ENCODE data around the gene CCDC85C.
A peak's percentile ranks its signal among the peaks of the same experiment; 100 is the strongest.

Gene CCDC85C

GRCh38 chr14:99616832-99617800 is 13.1 kb upstream of the CCDC85C start:
- H3K79me2 ChIP-seq (ENCODE audit: control insufficient read depth, insufficient read depth, low read length, unreplicated experiment) = no peaks in the 10 kb centered on the region
- H3K4me3 ChIP-seq (ENCODE audit: low read depth, low read length) = no peak overlapping the region
- peaks cover 10% of the 10 kb centered on the region for H3K4me1 ChIP-seq (ENCODE audit: control insufficient read depth, insufficient read depth, low read length, unreplicated experiment)
- H3K36me3 ChIP-seq (ENCODE audit: insufficient read depth, low read length) = no peaks in the 10 kb centered on the region
- H2AFZ ChIP-seq (ENCODE audit: low read length, unreplicated experiment) = no peak overlapping the region
- H3K27me3 ChIP-seq (ENCODE audit: insufficient read depth, low read length) = no peaks in the 10 kb centered on the region
- no peak overlapping the region for H3K27ac ChIP-seq (ENCODE audit: low read depth, low read length)

- H3K27me3 ChIP-seq (ENCODE audit: insufficient read depth, low read length) = no peaks in the 10 kb centered on the region
- no peak overlapping the region for H3K27ac ChIP-seq (ENCODE audit: low read depth, low read length)
Measured at GRCh38 chr14:99615497-99616157, 11.6 kb upstream of the CCDC85C start.

GRCh38 chr14:99612738-99613330 is 8.8 kb upstream of the CCDC85C start:
- Histone ChIP-seq H3K27ac (ENCODE audit: low read depth, low read length) (no peak overlapping the region), H3K36me3 (ENCODE audit: insufficient read depth, low read length) (no peaks in the 10 kb centered on the region), H3K27me3 (ENCODE audit: insufficient read depth, low read length) (no peaks in the 10 kb centered on the region), H3K4me1 (ENCODE audit: control insufficient read depth, insufficient read depth, low read length, unreplicated experiment) (no peaks in the 10 kb centered on the region), H3K79me2 (ENCODE audit: control insufficient read depth, insufficient read depth, low read length, unreplicated experiment) (no peaks in the 10 kb centered on the region), H3K4me3 (ENCODE audit: low read depth, low read length) (no peak overlapping the region), H2AFZ (ENCODE audit: low read length, unreplicated experiment) (no peak overlapping the region)

More at GRCh38 chr14:99615497-99616157, 11.6 kb upstream of the CCDC85C start:
- H3K79me2 ChIP-seq (ENCODE audit: control insufficient read depth, insufficient read depth, low read length, unreplicated experiment) = no peaks in the 10 kb centered on the region
- H3K36me3 ChIP-seq (ENCODE audit: insufficient read depth, low read length) = no peaks in the 10 kb centered on the region
- H2AFZ ChIP-seq (ENCODE audit: low read length, unreplicated experiment) = no peak overlapping the region
- peaks cover 10% of the 10 kb centered on the region for H3K4me1 ChIP-seq (ENCODE audit: control insufficient read depth, insufficient read depth, low read length, unreplicated experiment)
- H3K4me3 ChIP-seq (ENCODE audit: low read depth, low read length) = no peak overlapping the region

- Histone ChIP-seq H3K27me3 (ENCODE audit: insufficient read depth, low read length) (no peaks in the 10 kb centered on the region), H3K36me3 (ENCODE audit: insufficient read depth, low read length) (no peaks in the 10 kb centered on the region), H3K4me1 (ENCODE audit: control insufficient read depth, insufficient read depth, low read length, unreplicated experiment) (no peaks in the 10 kb centered on the region), H2AFZ (ENCODE audit: low read length, unreplicated experiment) (no peak overlapping the region), H3K27ac (ENCODE audit: low read depth, low read length) (no peak overlapping the region), H3K79me2 (ENCODE audit: control insufficient read depth, insufficient read depth, low read length, unreplicated experiment) (no peaks in the 10 kb centered on the region), H3K4me3 (ENCODE audit: low read depth, low read length) (no peak overlapping the region)
Measured at GRCh38 chr14:99612071-99612737, 8.2 kb upstream of the CCDC85C start.

DNA sequence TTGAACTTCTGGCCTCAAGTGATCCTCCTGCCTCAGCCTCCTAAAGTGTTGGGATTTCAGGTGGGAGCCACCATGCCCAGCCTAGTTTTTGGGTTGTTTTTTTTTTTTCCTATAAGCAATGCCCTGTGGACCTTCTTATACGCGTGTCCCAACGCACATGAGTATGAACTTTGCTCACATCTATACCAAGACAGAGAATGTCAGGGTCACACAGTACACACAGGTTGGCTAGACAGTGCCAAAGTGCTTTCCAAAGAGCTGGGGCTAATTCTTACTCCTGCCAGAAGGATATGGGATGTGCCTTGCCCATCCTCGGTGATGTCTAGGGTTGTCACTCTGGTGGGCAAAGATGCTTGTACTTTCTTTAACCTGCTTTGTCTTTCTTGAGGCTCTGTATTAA is 7.6 kb upstream of the CCDC85C start:
- Histone ChIP-seq H3K36me3 (ENCODE audit: insufficient read depth, low read length) (no peaks in the 10 kb centered on the region), H3K4me1 (ENCODE audit: control insufficient read depth, insufficient read depth, low read length, unreplicated experiment) (no peaks in the 10 kb centered on the region), H3K27ac (ENCODE audit: low read depth, low read length) (no peak overlapping the region), H3K4me3 (ENCODE audit: low read depth, low read length) (no peak overlapping the region), H3K27me3 (ENCODE audit: insufficient read depth, low read length) (no peaks in the 10 kb centered on the region), H2AFZ (ENCODE audit: low read length, unreplicated experiment) (no peak overlapping the region), H3K79me2 (ENCODE audit: control insufficient read depth, insufficient read depth, low read length, unreplicated experiment) (no peaks in the 10 kb centered on the region)

DNA sequence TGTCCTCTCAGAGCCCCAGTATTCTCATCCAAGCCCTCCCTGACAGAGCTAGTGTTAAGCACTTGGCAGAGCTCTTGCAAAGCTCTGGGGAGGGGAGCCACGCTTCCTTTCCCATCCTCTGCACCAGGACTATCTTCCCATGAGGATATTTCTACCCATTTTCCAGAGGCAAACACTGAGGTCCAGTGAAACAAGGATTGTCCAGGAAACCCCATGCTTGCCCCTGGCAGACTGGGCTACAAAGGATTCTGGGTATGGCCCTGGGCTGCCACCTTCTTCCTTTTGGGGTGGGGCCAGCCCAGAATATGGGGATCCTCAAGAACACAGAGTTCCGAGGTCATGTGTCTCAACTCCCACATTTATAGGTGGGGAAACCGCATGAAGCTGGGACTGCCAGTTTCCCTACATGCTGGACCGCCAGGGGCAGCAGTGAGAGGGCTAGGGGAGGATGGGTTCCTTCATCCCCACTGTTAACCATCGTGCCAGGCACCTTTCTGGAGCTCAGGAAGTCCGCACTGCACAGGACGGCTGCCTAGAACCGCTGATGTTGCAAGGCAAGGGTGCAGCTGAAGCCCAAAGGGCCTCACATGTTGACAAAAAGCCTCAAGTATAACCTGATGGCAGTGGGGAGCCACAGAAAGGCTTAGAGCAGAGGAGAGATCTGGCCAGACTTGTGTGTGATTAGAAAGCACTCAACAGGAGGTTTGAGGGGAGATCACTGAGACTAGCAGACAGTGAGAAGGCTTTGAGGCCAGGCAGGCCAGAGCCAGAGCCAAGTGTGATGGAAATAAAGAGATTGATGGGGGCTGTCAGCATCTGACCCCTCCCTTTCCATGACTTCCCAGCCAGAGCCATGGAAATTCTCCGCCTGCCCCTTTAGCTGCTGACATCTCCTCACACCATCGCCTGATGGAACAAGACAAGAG is 5.5 kb upstream of the CCDC85C start:
- Histone ChIP-seq H3K79me2 (ENCODE audit: control insufficient read depth, insufficient read depth, low read length, unreplicated experiment) (no peaks in the 10 kb centered on the region), H3K27me3 (ENCODE audit: insufficient read depth, low read length) (no peaks in the 10 kb centered on the region), H2AFZ (ENCODE audit: low read length, unreplicated experiment) (no peak overlapping the region), H3K4me1 (ENCODE audit: control insufficient read depth, insufficient read depth, low read length, unreplicated experiment) (no peaks in the 10 kb centered on the region), H3K4me3 (ENCODE audit: low read depth, low read length) (no peak overlapping the region), H3K27ac (ENCODE audit: low read depth, low read length) (no peak overlapping the region), H3K36me3 (ENCODE audit: insufficient read depth, low read length) (no peaks in the 10 kb centered on the region)

GRCh38 chr14:99608591-99608990 is 4.6 kb upstream of the CCDC85C start:
- no peaks in the 10 kb centered on the region for H3K4me1 ChIP-seq (ENCODE audit: control insufficient read depth, insufficient read depth, low read length, unreplicated experiment)
- H3K36me3 ChIP-seq (ENCODE audit: insufficient read depth, low read length) = no peaks in the 10 kb centered on the region
- H3K27ac ChIP-seq (ENCODE audit: low read depth, low read length) = no peak overlapping the region
- no peaks in the 10 kb centered on the region for H3K27me3 ChIP-seq (ENCODE audit: insufficient read depth, low read length)
- H2AFZ ChIP-seq (ENCODE audit: low read length, unreplicated experiment) = no peak overlapping the region
- no peaks in the 10 kb centered on the region for H3K79me2 ChIP-seq (ENCODE audit: control insufficient read depth, insufficient read depth, low read length, unreplicated experiment)
- no peak overlapping the region for H3K4me3 ChIP-seq (ENCODE audit: low read depth, low read length)

DNA sequence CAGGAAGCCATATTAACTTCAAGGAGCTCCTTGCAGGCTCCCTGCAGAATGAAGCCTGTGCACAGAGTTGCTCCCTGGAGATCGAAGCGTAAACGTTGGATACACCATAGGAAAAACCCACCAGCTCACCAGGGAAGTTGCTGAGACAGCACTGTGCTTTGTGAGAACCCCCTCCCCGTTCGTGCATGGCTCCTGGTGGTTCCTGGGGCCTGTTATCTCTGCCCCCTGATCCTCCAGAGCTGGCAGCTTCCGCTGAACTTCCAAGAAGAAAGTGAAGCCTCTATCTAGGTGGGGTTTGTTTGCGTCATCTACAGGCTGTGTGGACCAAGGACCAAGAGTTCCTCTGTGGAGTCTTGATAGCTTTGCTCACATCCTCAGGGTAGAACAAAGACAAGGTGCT is 2.4 kb upstream of the CCDC85C start:
- peaks cover 15% of the 10 kb centered on the region for H3K4me1 ChIP-seq (ENCODE audit: control insufficient read depth, insufficient read depth, low read length, unreplicated experiment)
- H3K27me3 ChIP-seq (ENCODE audit: insufficient read depth, low read length) = no peaks in the 10 kb centered on the region
- no peak overlapping the region for H3K4me3 ChIP-seq (ENCODE audit: low read depth, low read length)
- H3K79me2 ChIP-seq (ENCODE audit: control insufficient read depth, insufficient read depth, low read length, unreplicated experiment) = peaks cover 19% of the 10 kb centered on the region
- no peak overlapping the region for H3K27ac ChIP-seq (ENCODE audit: low read depth, low read length)
- H3K36me3 ChIP-seq (ENCODE audit: insufficient read depth, low read length) = no peaks in the 10 kb centered on the region
- no peak overlapping the region for H2AFZ ChIP-seq (ENCODE audit: low read length, unreplicated experiment)

- H3K27ac ChIP-seq (ENCODE audit: low read depth, low read length) = no peak overlapping the region
Measured at GRCh38 chr14:99605299-99605961, 1.4 kb upstream of the CCDC85C start.

More at GRCh38 chr14:99605299-99605961, 1.4 kb upstream of the CCDC85C start:
- H3K27me3 ChIP-seq (ENCODE audit: insufficient read depth, low read length) = no peaks in the 10 kb centered on the region
- peak overlapping the region; percentile 96 for H3K4me3 ChIP-seq (ENCODE audit: low read depth, low read length)
- H2AFZ ChIP-seq (ENCODE audit: low read length, unreplicated experiment) = peak overlapping the region; percentile 94
- H3K4me1 ChIP-seq (ENCODE audit: control insufficient read depth, insufficient read depth, low read length, unreplicated experiment) = peaks cover 18% of the 10 kb centered on the region
- H3K36me3 ChIP-seq (ENCODE audit: insufficient read depth, low read length) = no peaks in the 10 kb centered on the region
- H3K79me2 ChIP-seq (ENCODE audit: control insufficient read depth, insufficient read depth, low read length, unreplicated experiment) = peaks cover 21% of the 10 kb centered on the region

Data from ACC112 (cell line).